Loucy (cell line): ENCODE data around the gene NBAS.

Source experiments
- H2AFZ ChIP-seq: fragments of 200-600 bp; sonication (generic); 2 replicates; pipeline ENCODE4 v1.6.0; 2016; ENCODE audit warnings: antibody characterized with exemption, mild to moderate bottlenecking, low read length, moderate library complexity
- H3F3A ChIP-seq: fragments of 200-600 bp; 2 replicates; pipeline ENCODE4 v1.6.0; 2016; ENCODE audit warnings: antibody characterized with exemption, low read depth, mild to moderate bottlenecking
- H3K27me3 ChIP-seq: fragments of 200-600 bp; sonication (generic); 2 replicates; pipeline ENCODE4 v1.6.1; 2014; ENCODE audit warnings: low read length, mild to moderate bottlenecking; ENCODE audit not compliant: insufficient read depth, poor library complexity, severe bottlenecking
- H3K36me3 ChIP-seq: fragments of 200-600 bp; sonication (generic); 2 replicates; pipeline ENCODE4 v1.6.1; 2016; ENCODE audit warnings: low read length; ENCODE audit not compliant: insufficient read depth
- H3K4me1 ChIP-seq: fragments of 200-600 bp; sonication (generic); 2 replicates; pipeline ENCODE4 v1.5.1; 2014; ENCODE audit warnings: low read length, mild to moderate bottlenecking; ENCODE audit not compliant: insufficient read depth, poor library complexity, severe bottlenecking
- H3K4me2 ChIP-seq: fragments of 200-600 bp; sonication (generic); 2 replicates; pipeline ENCODE4 v1.6.0; 2014; ENCODE audit warnings: antibody characterized with exemption, low read length, low read depth, mild to moderate bottlenecking; ENCODE audit not compliant: poor library complexity, severe bottlenecking
- H3K4me3 ChIP-seq: fragments of 200-600 bp; sonication (generic); 2 replicates; pipeline ENCODE4 v1.5.1; 2014; ENCODE audit warnings: low read length, mild to moderate bottlenecking, mixed read lengths; ENCODE audit not compliant: poor library complexity, severe bottlenecking
- H3K79me2 ChIP-seq: fragments of 200-600 bp; sonication (generic); 2 replicates; pipeline ENCODE4 v1.6.1; 2014; ENCODE audit warnings: low read length; ENCODE audit not compliant: insufficient read depth
- H3K9ac ChIP-seq: fragments of 200-600 bp; sonication (generic); 2 replicates; pipeline ENCODE4 v1.6.0; 2014; ENCODE audit warnings: mild to moderate bottlenecking, low read depth, low read length, moderate library complexity; ENCODE audit not compliant: poor library complexity, severe bottlenecking
- H3K9me2 ChIP-seq: fragments of 200-600 bp; sonication (generic); replicated peaks from 2 replicates; pipeline ENCODE4 v1.6.1; 2016; ENCODE audit warnings: low read depth, low read length, mixed read lengths
- H3K9me3 ChIP-seq: fragments of 200-600 bp; sonication (generic); 2 replicates; pipeline ENCODE4 v1.6.1; 2014; ENCODE audit warnings: mild to moderate bottlenecking, antibody characterized with exemption, low read length, low read depth; ENCODE audit not compliant: insufficient read depth
- H4K20me1 ChIP-seq: fragments of 200-600 bp; sonication (generic); 2 replicates; pipeline ENCODE4 v1.6.0; 2014; ENCODE audit warnings: antibody characterized with exemption, low read length, mild to moderate bottlenecking; ENCODE audit not compliant: insufficient read depth, poor library complexity, severe bottlenecking
- CTCF ChIP-seq: fragments of 200-600 bp; sonication (generic); conservative IDR thresholded peaks from 2 replicates; pipeline ENCODE4 v1.5.1; 2014; ENCODE audit warnings: mild to moderate bottlenecking, antibody characterized with exemption, low read length
- EZH2phosphoT487 ChIP-seq: fragments of 200-600 bp; IDR thresholded peaks from 2 replicates; pipeline ENCODE4 v1.6.1; 2018; ENCODE audit warnings: antibody characterized with exemption, mild to moderate bottlenecking, moderate library complexity, borderline replicate concordance

The NBAS gene

GRCh38 chr2:15480552-15480951, 80.6 kb downstream of the NBAS start:
- H3K4me2 ChIP-seq: no peak overlapping the region
- no peak overlapping the region for H2AFZ ChIP-seq
- no peak overlapping the region for H3K4me3 ChIP-seq
- no peaks in the 10 kb centered on the region for H3K9me2 ChIP-seq
- H4K20me1 ChIP-seq: no peaks in the 10 kb centered on the region
- peaks cover 68% of the 10 kb centered on the region for H3K36me3 ChIP-seq
- no peak overlapping the region for H3K9ac ChIP-seq
- H3K4me1 ChIP-seq: no peaks in the 10 kb centered on the region
- H3K27me3 ChIP-seq: no peaks in the 10 kb centered on the region
- no peaks in the 10 kb centered on the region for H3K79me2 ChIP-seq
- TF ChIP-seq CTCF (no peak), EZH2phosphoT487 (no peak)
- H3K9me3 ChIP-seq: no peaks in the 10 kb centered on the region
- no peaks in the 10 kb centered on the region for H3F3A ChIP-seq

- H3K4me1 ChIP-seq: no peaks in the 10 kb centered on the region
- no peaks in the 10 kb centered on the region for H3K9me3 ChIP-seq
Observed at GRCh38 chr2:15472876-15473275, 88.3 kb downstream of the NBAS start.

GRCh38 chr2:15472133-15472532, 89.0 kb downstream of the NBAS start:
- no peaks in the 10 kb centered on the region for H3K9me3 ChIP-seq
- TF ChIP-seq CTCF (no peak), EZH2phosphoT487 (no peak)
- no peak overlapping the region for H3K4me2 ChIP-seq
- no peak overlapping the region for H3K9ac ChIP-seq
- no peaks in the 10 kb centered on the region for H3K79me2 ChIP-seq
- peaks cover 71% of the 10 kb centered on the region; the same call in 1 of the 2 replicates for H3K36me3 ChIP-seq
- H3K27me3 ChIP-seq: no peaks in the 10 kb centered on the region
- no peak overlapping the region for H3K4me3 ChIP-seq
- no peaks in the 10 kb centered on the region for H3F3A ChIP-seq
- H2AFZ ChIP-seq: no peak overlapping the region
- no peaks in the 10 kb centered on the region for H3K9me2 ChIP-seq
- no peaks in the 10 kb centered on the region for H3K4me1 ChIP-seq
- no peaks in the 10 kb centered on the region for H4K20me1 ChIP-seq

More at GRCh38 chr2:15472876-15473275, 88.3 kb downstream of the NBAS start:
- TF ChIP-seq EZH2phosphoT487 (no peak), CTCF (no peak)
- Histone ChIP-seq H3K36me3 (peaks cover 67% of the 10 kb centered on the region; the same call in 1 of the 2 replicates), H4K20me1 (no peaks in the 10 kb centered on the region), H3K27me3 (no peaks in the 10 kb centered on the region), H3K9me2 (no peaks in the 10 kb centered on the region), H2AFZ (no peak overlapping the region), H3K9ac (no peak overlapping the region), H3F3A (no peaks in the 10 kb centered on the region), H3K79me2 (no peaks in the 10 kb centered on the region), H3K4me3 (no peak overlapping the region), H3K4me2 (no peak overlapping the region)
